ENCODE data around the gene GTF2F2. TPM values are rescaled to one million over a fixed set of nuclear protein-coding genes. Genes with fewer than 3 reads are reported as not detected.
A peak's percentile ranks its signal among the peaks of the same experiment; 100 is the strongest.
"Not testable (repeated sequence)": the region's sequence is repeated elsewhere in the genome, so short reads cannot be mapped to it uniquely, and the experiment has no call there.

GTF2F2 gene
- total RNA-seq, 1 experiment from 2014 or later: 28.0 TPM

- peak in 1 of 2 experiments; percentile 6 for DNase-seq
- Histone ChIP-seq H3K36me3 (peaks cover 6% of the 10 kb centered on the region; the same call in 1 of the 2 replicates), H3K9me3 (replicated peaks) (no peaks in the 10 kb centered on the region), H3K27me3 (no peaks in the 10 kb centered on the region), H3K4me3 (no peak overlapping the region), H3K27ac (no peak overlapping the region), H3K4me1 (peaks cover 13% of the 10 kb centered on the region)
Measured at GRCh38 chr13:45180713-45181601, 60.6 kb downstream of the GTF2F2 start.

- no peaks in the 10 kb centered on the region; the same call in 1 of the 2 replicates for H3K4me1 ChIP-seq
- H3K9me3 ChIP-seq (replicated peaks): no peaks in the 10 kb centered on the region
- H3K4me3 ChIP-seq: no peak overlapping the region
- peaks cover 11% of the 10 kb centered on the region; the same call in 1 of the 2 replicates for H3K36me3 ChIP-seq
- H3K27ac ChIP-seq: no peak overlapping the region
- H3K27me3 ChIP-seq: no peaks in the 10 kb centered on the region
- DNase-seq: no peak
Measured at GRCh38 chr13:45184693-45185092, 64.4 kb downstream of the GTF2F2 start.

- DNase-seq: no peak
- Histone ChIP-seq H3K36me3 (peaks cover 11% of the 10 kb centered on the region; the same call in 1 of the 2 replicates), H3K27ac (no peak overlapping the region), H3K4me1 (no peaks in the 10 kb centered on the region; the same call in 1 of the 2 replicates), H3K27me3 (no peaks in the 10 kb centered on the region), H3K9me3 (replicated peaks) (no peaks in the 10 kb centered on the region), H3K4me3 (no peak overlapping the region)
Measured at GRCh38 chr13:45185286-45185685, 65.0 kb downstream of the GTF2F2 start.

- not testable (repeated sequence) for H3K36me3 ChIP-seq; DNase-seq; H3K4me1 ChIP-seq; H3K27ac ChIP-seq; H3K27me3 ChIP-seq; H3K9me3 ChIP-seq (replicated peaks); H3K4me3 ChIP-seq
Measured at GRCh38 chr13:45189077-45189476, 68.8 kb downstream of the GTF2F2 start.

GRCh38 chr13:45189511-45189910 lies 69.2 kb downstream of the GTF2F2 start:
- not testable (repeated sequence) for H3K27me3 ChIP-seq; H3K36me3 ChIP-seq; DNase-seq; H3K27ac ChIP-seq; H3K4me1 ChIP-seq; H3K9me3 ChIP-seq (replicated peaks); H3K4me3 ChIP-seq

- Histone ChIP-seq H3K9me3 (replicated peaks) (no peaks in the 10 kb centered on the region), H3K36me3 (peaks cover 4% of the 10 kb centered on the region; the same call in 1 of the 2 replicates), H3K27me3 (no peaks in the 10 kb centered on the region), H3K27ac (no peak overlapping the region), H3K4me1 (0 out of 2 replicates have a peak, but pooled peaks cover 8% of the 10 kb centered on the region), H3K4me3 (no peak overlapping the region)
- DNase-seq: no peak
Measured at GRCh38 chr13:45191874-45192273, 71.6 kb downstream of the GTF2F2 start.

- Histone ChIP-seq H3K36me3 (no peaks in the 10 kb centered on the region), H3K4me1 (0 out of 2 replicates have a peak, but pooled peaks cover 8% of the 10 kb centered on the region), H3K27ac (no peak overlapping the region), H3K9me3 (replicated peaks) (no peaks in the 10 kb centered on the region), H3K4me3 (no peak overlapping the region), H3K27me3 (no peaks in the 10 kb centered on the region)
- DNase-seq: no peak
Measured at GRCh38 chr13:45194081-45194939, 74.0 kb downstream of the GTF2F2 start.

GRCh38 chr13:45195421-45195820 lies 75.1 kb downstream of the GTF2F2 start:
- Histone ChIP-seq H3K27me3 (no peaks in the 10 kb centered on the region), H3K4me3 (no peak overlapping the region), H3K4me1 (0 out of 2 replicates have a peak, but pooled peaks cover 8% of the 10 kb centered on the region), H3K36me3 (no peaks in the 10 kb centered on the region), H3K9me3 (replicated peaks) (no peaks in the 10 kb centered on the region), H3K27ac (no peak overlapping the region)
- DNase-seq: no peak

- no peak for DNase-seq
- Histone ChIP-seq H3K4me1 (0 out of 2 replicates have a peak, but pooled peaks cover 8% of the 10 kb centered on the region), H3K36me3 (no peaks in the 10 kb centered on the region), H3K27me3 (no peaks in the 10 kb centered on the region), H3K27ac (no peak overlapping the region), H3K9me3 (replicated peaks) (no peaks in the 10 kb centered on the region), H3K4me3 (no peak overlapping the region)
Measured at GRCh38 chr13:45196096-45196495, 75.8 kb downstream of the GTF2F2 start.

- Histone ChIP-seq H3K27me3 (no peaks in the 10 kb centered on the region), H3K27ac (no peak overlapping the region), H3K9me3 (replicated peaks) (no peaks in the 10 kb centered on the region), H3K4me1 (0 out of 2 replicates have a peak, but pooled peaks cover 8% of the 10 kb centered on the region), H3K36me3 (no peaks in the 10 kb centered on the region), H3K4me3 (no peak overlapping the region)
- no peak for DNase-seq
Measured at GRCh38 chr13:45196622-45197021, 76.3 kb downstream of the GTF2F2 start.

GRCh38 chr13:45198041-45198440 lies 77.7 kb downstream of the GTF2F2 start:
- no peak for DNase-seq
- no peak overlapping the region for H3K27ac ChIP-seq

GRCh38 chr13:45198924-45199323 lies 78.6 kb downstream of the GTF2F2 start:
- DNase-seq: no peak
- H3K4me1 ChIP-seq: 0 out of 2 replicates have a peak, but pooled peaks cover 8% of the 10 kb centered on the region
- no peaks in the 10 kb centered on the region for H3K36me3 ChIP-seq
- H3K4me3 ChIP-seq: no peak overlapping the region
- no peaks in the 10 kb centered on the region for H3K9me3 ChIP-seq (replicated peaks)
- no peaks in the 10 kb centered on the region for H3K27me3 ChIP-seq
- no peak overlapping the region for H3K27ac ChIP-seq

More at GRCh38 chr13:45198041-45198440, 77.7 kb downstream of the GTF2F2 start:
- 0 out of 2 replicates have a peak, but pooled peaks cover 8% of the 10 kb centered on the region for H3K4me1 ChIP-seq
- no peak overlapping the region for H3K4me3 ChIP-seq
- H3K27me3 ChIP-seq: no peaks in the 10 kb centered on the region
- H3K9me3 ChIP-seq (replicated peaks): no peaks in the 10 kb centered on the region
- H3K36me3 ChIP-seq: no peaks in the 10 kb centered on the region

GRCh38 chr13:45199711-45200110 lies 79.4 kb downstream of the GTF2F2 start:
- H3K4me1 ChIP-seq: 0 out of 2 replicates have a peak, but pooled peaks cover 8% of the 10 kb centered on the region
- H3K27ac ChIP-seq: no peak overlapping the region
- no peaks in the 10 kb centered on the region for H3K36me3 ChIP-seq
- no peaks in the 10 kb centered on the region for H3K9me3 ChIP-seq (replicated peaks)
- no peak overlapping the region for H3K4me3 ChIP-seq
- no peak for DNase-seq
- no peaks in the 10 kb centered on the region for H3K27me3 ChIP-seq

- no peaks in the 10 kb centered on the region for H3K36me3 ChIP-seq
- no peaks in the 10 kb centered on the region for H3K9me3 ChIP-seq (replicated peaks)
- no peak within 1 kb of the TSS for H3K4me3 ChIP-seq
- H3K4me1 ChIP-seq: 0 out of 2 replicates have a peak, but pooled peaks cover 7% of the 10 kb centered on the region
- no peak for DNase-seq
- no peaks in the 10 kb centered on the region for H3K27me3 ChIP-seq
- no peak within 1 kb of the TSS for H3K27ac ChIP-seq
Measured at GRCh38 chr13:45200701-45201232, 80.5 kb downstream of the GTF2F2 start, which contains the start of gene KCTD4. KCTD4 (minus strand) TSS chr13:45201045; CDS start chr13:45194567, 6,478 bp downstream.

Data from SJCRH30 (cell line).